Glutamatergic neuron (in vitro differentiated cells): ENCODE measurements around the gene SEC14L3. TPM values are rescaled to one million over a fixed set of nuclear protein-coding genes. Genes with fewer than 3 reads are reported as not detected.

ENCODE experiments used
- DNase-seq: peaks from one replicate; pipeline ENCODE4 v3.0.0; 2022
- H3K27ac Mint-ChIP-seq: one replicate; pipeline ENCODE4 v1.8.0; 2020; ENCODE audit warnings: mild to moderate bottlenecking, mixed read lengths, inconsistent platforms; ENCODE audit not compliant: unreplicated experiment
- H3K27me3 Mint-ChIP-seq: one replicate; pipeline ENCODE4 v1.8.0; 2020; ENCODE audit warnings: mild to moderate bottlenecking, moderate library complexity, mixed read lengths, inconsistent platforms; ENCODE audit not compliant: unreplicated experiment
- H3K36me3 Mint-ChIP-seq: one replicate; pipeline ENCODE4 v1.8.0; 2020; ENCODE audit warnings: mild to moderate bottlenecking, mixed read lengths, inconsistent platforms; ENCODE audit not compliant: unreplicated experiment
- H3K4me1 Mint-ChIP-seq: one replicate; pipeline ENCODE4 v1.8.0; 2020; ENCODE audit warnings: mild to moderate bottlenecking, low read depth, mixed read lengths, inconsistent platforms; ENCODE audit not compliant: unreplicated experiment
- H3K4me3 Mint-ChIP-seq: one replicate; pipeline ENCODE4 v1.8.0; 2020; ENCODE audit warnings: mild to moderate bottlenecking, mixed read lengths, inconsistent platforms; ENCODE audit not compliant: unreplicated experiment
- H3K9me3 Mint-ChIP-seq: one replicate; pipeline ENCODE4 v1.8.0; 2020; ENCODE audit warnings: mild to moderate bottlenecking, moderate library complexity, mixed read lengths, inconsistent platforms; ENCODE audit not compliant: unreplicated experiment
- CTCF ChIP-seq: fragments of 200-600 bp; sonication (generic); IDR thresholded peaks from one replicate; pipeline ENCODE4 v1.5.0; 2021; ENCODE audit not compliant: partially characterized antibody, unreplicated experiment
- total RNA-seq: library from RNA; stranded (reverse); fragmentation: NEBNext Ultra II Directional; extraction: Animal tissue kit (Norgen Biotek cat#: 25700); gene quantifications from one replicate; pipeline ENCODE4 v1.2.1, GENCODE V29; 2021; ENCODE audit not compliant: unreplicated experiment

The SEC14L3 gene
- total RNA-seq, 1 donor from 2014 or later: not detected

- Mint-ChIP-seq H3K27ac (no peak overlapping the region), H3K4me3 (no peak overlapping the region), H3K4me1 (peaks cover 6% of the 10 kb centered on the region), H3K9me3 (no peaks in the 10 kb centered on the region), H3K36me3 (no peaks in the 10 kb centered on the region), H3K27me3 (peaks cover 3% of the 10 kb centered on the region)
- no peak for DNase-seq
- no peak for TF ChIP-seq CTCF
Observed at GRCh38 chr22:30447656-30448055, 24.2 kb downstream of the SEC14L3 start.

GRCh38 chr22:30445438-30446145, 26.2 kb downstream of the SEC14L3 start:
- H3K4me1 Mint-ChIP-seq: peaks cover 13% of the 10 kb centered on the region
- H3K27me3 Mint-ChIP-seq: peaks cover 9% of the 10 kb centered on the region
- peak overlapping the region; percentile 30 for H3K4me3 Mint-ChIP-seq
- no peak overlapping the region for H3K27ac Mint-ChIP-seq
- DNase-seq: no peak
- TF ChIP-seq CTCF: no peak
- H3K36me3 Mint-ChIP-seq: no peaks in the 10 kb centered on the region
- peaks cover 2% of the 10 kb centered on the region for H3K9me3 Mint-ChIP-seq

- peaks cover 9% of the 10 kb centered on the region for H3K27me3 Mint-ChIP-seq
- peak; percentile 84 for DNase-seq
- peak; percentile 90 for TF ChIP-seq CTCF
- no peak overlapping the region for H3K4me3 Mint-ChIP-seq
- peak overlapping the region; percentile 86 for H3K27ac Mint-ChIP-seq
- no peaks in the 10 kb centered on the region for H3K36me3 Mint-ChIP-seq
- H3K9me3 Mint-ChIP-seq: peaks cover 2% of the 10 kb centered on the region
- peaks cover 16% of the 10 kb centered on the region for H3K4me1 Mint-ChIP-seq
Observed at GRCh38 chr22:30444632-30445437, 27.0 kb downstream of the SEC14L3 start.

GRCh38 chr22:30441088-30441487, 30.7 kb downstream of the SEC14L3 start:
- peaks cover 16% of the 10 kb centered on the region for H3K4me1 Mint-ChIP-seq
- TF ChIP-seq CTCF: no peak
- H3K9me3 Mint-ChIP-seq: peaks cover 4% of the 10 kb centered on the region
- H3K27ac Mint-ChIP-seq: peak overlapping the region; percentile 71
- H3K36me3 Mint-ChIP-seq: no peaks in the 10 kb centered on the region
- peak; percentile 27 for DNase-seq
- peaks cover 7% of the 10 kb centered on the region for H3K27me3 Mint-ChIP-seq
- H3K4me3 Mint-ChIP-seq: peak overlapping the region; percentile 72

GRCh38 chr22:30439836-30440235, 32.0 kb downstream of the SEC14L3 start:
- Mint-ChIP-seq H3K27me3 (peaks cover 7% of the 10 kb centered on the region), H3K27ac (no peak overlapping the region), H3K36me3 (peaks cover 4% of the 10 kb centered on the region), H3K4me1 (peaks cover 13% of the 10 kb centered on the region), H3K4me3 (no peak overlapping the region), H3K9me3 (peaks cover 6% of the 10 kb centered on the region)
- no peak for TF ChIP-seq CTCF
- no peak for DNase-seq
